Stimulated activated CD4-positive, alpha-beta T cell treated with anti-CD3 and anti-CD28 coated beads, Interleukin-4, amount 100 ng/mL, for 1 hour (primary cell): ENCODE data around the gene NSMCE4A.
A peak's percentile ranks its signal among the peaks of the same experiment; 100 is the strongest.
"Not testable (repeated sequence)": the region's sequence is repeated elsewhere in the genome, so short reads cannot be mapped to it uniquely, and the experiment has no call there.

Experiments
- DNase-seq: peaks from one replicate; pipeline ENCODE4 v3.0.0-alpha.2; 2020

NSMCE4A gene

GRCh38 chr10:121974535-121975294 lies at the start of gene NSMCE4A:
NSMCE4A (minus strand) TSS chr10:121975217; CDS start chr10:121975165, 52 bp downstream.
- DNase-seq: peak; percentile 80

GRCh38 chr10:122023257-122023656 lies 48.2 kb upstream of the NSMCE4A start:
- not testable (repeated sequence) for DNase-seq

GRCh38 chr10:122022276-122022675 lies 47.3 kb upstream of the NSMCE4A start:
- DNase-seq: no peak

- DNase-seq: no peak
These were observed 46.8 kb upstream of the NSMCE4A start for GRCh38 chr10:122021828-122022227.

GRCh38 chr10:122021379-122021778 lies 46.4 kb upstream of the NSMCE4A start:
- no peak for DNase-seq

- DNase-seq: no peak
These were observed 45.2 kb upstream of the NSMCE4A start for GRCh38 chr10:122020226-122020625.

GRCh38 chr10:122019414-122019975 lies 44.5 kb upstream of the NSMCE4A start:
- DNase-seq: no peak

- DNase-seq: no peak
These were observed 44.0 kb upstream of the NSMCE4A start for GRCh38 chr10:122018951-122019413.

- DNase-seq: no peak
These were observed 43.5 kb upstream of the NSMCE4A start for GRCh38 chr10:122018491-122018890.

- not testable (repeated sequence) for DNase-seq
These were observed 42.9 kb upstream of the NSMCE4A start for GRCh38 chr10:122017926-122018325.

- DNase-seq: no peak
These were observed 39.7 kb upstream of the NSMCE4A start for GRCh38 chr10:122014652-122015248.

GRCh38 chr10:122013311-122013780 lies 38.3 kb upstream of the NSMCE4A start:
- no peak for DNase-seq

- DNase-seq: no peak
These were observed 37.7 kb upstream of the NSMCE4A start for GRCh38 chr10:122012731-122013130.

- DNase-seq: no peak
These were observed 35.5 kb upstream of the NSMCE4A start for GRCh38 chr10:122010405-122011050.

- DNase-seq: no peak
These were observed 32.4 kb upstream of the NSMCE4A start for GRCh38 chr10:122007415-122007814.

- no peak for DNase-seq
These were observed 26.7 kb upstream of the NSMCE4A start for GRCh38 chr10:122001698-122002097.

GRCh38 chr10:121999301-121999700 lies 24.3 kb upstream of the NSMCE4A start:
- no peak for DNase-seq

- no peak for DNase-seq
These were observed 23.4 kb upstream of the NSMCE4A start for GRCh38 chr10:121998462-121998861.

GRCh38 chr10:121994429-121994941 lies 19.5 kb upstream of the NSMCE4A start:
- DNase-seq: no peak

- DNase-seq: not testable (repeated sequence)
These were observed 16.7 kb upstream of the NSMCE4A start for GRCh38 chr10:121991727-121992126.

GRCh38 chr10:121990015-121990677 lies 15.1 kb upstream of the NSMCE4A start:
- DNase-seq: no peak
